HEK293 (cell line): ENCODE data around the gene SHC3.

Experiments used
- KLF16 ChIP-seq: fragments of 450-650 bp; formaldehyde crosslinking; IDR thresholded peaks from 2 replicates; pipeline ENCODE4 v1.5.1; 2017; ENCODE audit warnings: missing biosample characterization, missing genetic modification characterization
- PATZ1 ChIP-seq: fragments of 450-650 bp; formaldehyde crosslinking; IDR thresholded peaks from 2 replicates; pipeline ENCODE4 v1.5.1; 2016; ENCODE audit warnings: missing biosample characterization, missing genetic modification characterization
- ZNF274 ChIP-seq, 2 experiments: fragments of 200-500 bp in 1 of 2; fragments of 450-650 bp in 1 of 2; sonication (Bioruptor generic) in 1 of 2; formaldehyde crosslinking in 1 of 2; IDR thresholded peaks; 2 replicates each; pipeline versions ENCODE4 v1.5.1 to v1.6.1; 2014 to 2016; ENCODE audit warnings: borderline replicate concordance in 1 of 2, inconsistent platforms in 1 of 2, low read length in 1 of 2, missing biosample characterization in 1 of 2, missing genetic modification characterization in 1 of 2
- ZNF391 ChIP-seq: fragments of 450-650 bp; formaldehyde crosslinking; IDR thresholded peaks from 2 replicates; pipeline ENCODE4 v1.5.1; 2016; ENCODE audit warnings: low read depth, missing biosample characterization, missing genetic modification characterization, borderline replicate concordance
- ZNF416 ChIP-seq: fragments of 450-650 bp; formaldehyde crosslinking; IDR thresholded peaks from 2 replicates; pipeline ENCODE4 v1.5.1; 2016; ENCODE audit warnings: missing biosample characterization, missing genetic modification characterization
- ZNF433 ChIP-seq: fragments of 450-650 bp; formaldehyde crosslinking; IDR thresholded peaks from 2 replicates; pipeline ENCODE4 v1.5.1; 2016; ENCODE audit warnings: missing biosample characterization, missing genetic modification characterization, low read depth
- ZNF660 ChIP-seq: fragments of 450-650 bp; IDR thresholded peaks from 2 replicates; pipeline ENCODE4 v1.5.1; 2018; ENCODE audit warnings: missing biosample characterization, mild to moderate bottlenecking, missing genetic modification characterization
- ZNF843 ChIP-seq: fragments of 450-650 bp; formaldehyde crosslinking; IDR thresholded peaks from 2 replicates; pipeline ENCODE4 v1.5.1; 2016; ENCODE audit warnings: missing biosample characterization, missing genetic modification characterization
- TF ChIP-seq, protein P1 (sequence below): fragments of 450-650 bp; formaldehyde crosslinking; IDR thresholded peaks from 2 replicates; pipeline ENCODE4 v1.5.1; 2016; ENCODE audit warnings: missing biosample characterization, missing genetic modification characterization
- TF ChIP-seq, protein P2 (sequence below): fragments of 450-650 bp; formaldehyde crosslinking; IDR thresholded peaks from 2 replicates; pipeline ENCODE4 v1.5.1; 2016; ENCODE audit warnings: missing biosample characterization, missing genetic modification characterization

DNA sequence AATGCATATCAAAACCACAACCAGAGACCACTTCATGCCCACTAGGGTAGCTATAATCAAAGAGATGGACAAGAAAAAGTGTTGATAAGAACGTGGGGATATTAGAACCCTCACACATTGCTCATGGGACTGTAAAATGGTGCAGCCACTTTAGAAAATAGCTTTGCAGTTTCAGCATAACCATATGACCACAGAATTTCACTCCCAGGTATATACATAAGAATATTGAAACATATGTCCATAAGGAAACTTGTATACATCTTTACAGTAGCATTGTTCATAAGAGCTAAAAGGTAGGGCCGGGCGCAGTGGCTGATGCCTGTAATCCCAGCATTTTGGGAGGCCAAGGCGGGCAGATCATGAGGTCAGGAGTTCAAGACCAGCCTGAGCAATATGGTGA lies 131.0 kb downstream of the SHC3 start:
- TF ChIP-seq ZNF391 (no peak), ZNF843 (tag by site-specific recombination) (no peak), ZNF416 (tag by site-specific recombination) (no peak), ZNF433 (tag by site-specific recombination) (no peak), ZNF274 (IDR thresholded peaks at IDR 0.05; ENCODE audit: low read length) (no peak), ZNF274 (tag by site-specific recombination; IDR thresholded peaks at IDR 0.05; ENCODE audit: borderline replicate concordance) (no peak), KLF16 (tag by site-specific recombination) (no peak), ZNF660 (tag by site-specific recombination) (no peak), PATZ1 (no peak)
- TF ChIP-seq, protein P1, sequence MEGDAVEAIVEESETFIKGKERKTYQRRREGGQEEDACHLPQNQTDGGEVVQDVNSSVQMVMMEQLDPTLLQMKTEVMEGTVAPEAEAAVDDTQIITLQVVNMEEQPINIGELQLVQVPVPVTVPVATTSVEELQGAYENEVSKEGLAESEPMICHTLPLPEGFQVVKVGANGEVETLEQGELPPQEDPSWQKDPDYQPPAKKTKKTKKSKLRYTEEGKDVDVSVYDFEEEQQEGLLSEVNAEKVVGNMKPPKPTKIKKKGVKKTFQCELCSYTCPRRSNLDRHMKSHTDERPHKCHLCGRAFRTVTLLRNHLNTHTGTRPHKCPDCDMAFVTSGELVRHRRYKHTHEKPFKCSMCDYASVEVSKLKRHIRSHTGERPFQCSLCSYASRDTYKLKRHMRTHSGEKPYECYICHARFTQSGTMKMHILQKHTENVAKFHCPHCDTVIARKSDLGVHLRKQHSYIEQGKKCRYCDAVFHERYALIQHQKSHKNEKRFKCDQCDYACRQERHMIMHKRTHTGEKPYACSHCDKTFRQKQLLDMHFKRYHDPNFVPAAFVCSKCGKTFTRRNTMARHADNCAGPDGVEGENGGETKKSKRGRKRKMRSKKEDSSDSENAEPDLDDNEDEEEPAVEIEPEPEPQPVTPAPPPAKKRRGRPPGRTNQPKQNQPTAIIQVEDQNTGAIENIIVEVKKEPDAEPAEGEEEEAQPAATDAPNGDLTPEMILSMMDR (tag by site-specific recombination), result no peak
- TF ChIP-seq, protein P2, sequence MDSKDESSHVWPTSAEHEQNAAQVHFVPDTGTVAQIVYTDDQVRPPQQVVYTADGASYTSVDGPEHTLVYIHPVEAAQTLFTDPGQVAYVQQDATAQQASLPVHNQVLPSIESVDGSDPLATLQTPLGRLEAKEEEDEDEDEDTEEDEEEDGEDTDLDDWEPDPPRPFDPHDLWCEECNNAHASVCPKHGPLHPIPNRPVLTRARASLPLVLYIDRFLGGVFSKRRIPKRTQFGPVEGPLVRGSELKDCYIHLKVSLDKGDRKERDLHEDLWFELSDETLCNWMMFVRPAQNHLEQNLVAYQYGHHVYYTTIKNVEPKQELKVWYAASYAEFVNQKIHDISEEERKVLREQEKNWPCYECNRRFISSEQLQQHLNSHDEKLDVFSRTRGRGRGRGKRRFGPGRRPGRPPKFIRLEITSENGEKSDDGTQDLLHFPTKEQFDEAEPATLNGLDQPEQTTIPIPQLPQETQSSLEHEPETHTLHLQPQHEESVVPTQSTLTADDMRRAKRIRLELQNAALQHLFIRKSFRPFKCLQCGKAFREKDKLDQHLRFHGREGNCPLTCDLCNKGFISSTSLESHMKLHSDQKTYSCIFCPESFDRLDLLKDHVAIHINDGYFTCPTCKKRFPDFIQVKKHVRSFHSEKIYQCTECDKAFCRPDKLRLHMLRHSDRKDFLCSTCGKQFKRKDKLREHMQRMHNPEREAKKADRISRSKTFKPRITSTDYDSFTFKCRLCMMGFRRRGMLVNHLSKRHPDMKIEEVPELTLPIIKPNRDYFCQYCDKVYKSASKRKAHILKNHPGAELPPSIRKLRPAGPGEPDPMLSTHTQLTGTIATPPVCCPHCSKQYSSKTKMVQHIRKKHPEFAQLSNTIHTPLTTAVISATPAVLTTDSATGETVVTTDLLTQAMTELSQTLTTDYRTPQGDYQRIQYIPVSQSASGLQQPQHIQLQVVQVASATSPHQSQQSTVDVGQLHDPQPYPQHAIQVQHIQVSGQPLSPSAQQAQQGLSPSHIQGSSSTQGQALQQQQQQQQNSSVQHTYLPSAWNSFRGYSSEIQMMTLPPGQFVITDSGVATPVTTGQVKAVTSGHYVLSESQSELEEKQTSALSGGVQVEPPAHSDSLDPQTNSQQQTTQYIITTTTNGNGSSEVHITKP (tag by site-specific recombination), result no peak
